Measurements from ENCODE around the gene ARAP3.

ARAP3 gene

GRCh38 chr5:141672841-141673813 lies 8.9 kb downstream of the ARAP3 start:
- in situ Hi-C loops (cut with MboI; ENCODE audit: low sequenced_read_pairs) = no loop called here

- in situ Hi-C loops (cut with MboI; ENCODE audit: low sequenced_read_pairs) = no loop called here
Observed at GRCh38 chr5:141672071-141672840, 9.8 kb downstream of the ARAP3 start.

GRCh38 chr5:141669520-141669919 lies 12.5 kb downstream of the ARAP3 start:
- in situ Hi-C loops (cut with MboI; ENCODE audit: low sequenced_read_pairs) = no loop called here

- in situ Hi-C loops (cut with MboI; ENCODE audit: low sequenced_read_pairs) = no loop called here
Observed at GRCh38 chr5:141668601-141669265, 13.3 kb downstream of the ARAP3 start.

GRCh38 chr5:141665995-141666940 lies 15.8 kb downstream of the ARAP3 start:
- in situ Hi-C loops (cut with MboI; ENCODE audit: low sequenced_read_pairs) = no loop called here

GRCh38 chr5:141664733-141665461 lies 17.1 kb downstream of the ARAP3 start:
- in situ Hi-C loops (cut with MboI; ENCODE audit: low sequenced_read_pairs) = no loop called here

- in situ Hi-C loops (cut with MboI; ENCODE audit: low sequenced_read_pairs) = no loop called here
Observed at GRCh38 chr5:141663506-141663905, 18.5 kb downstream of the ARAP3 start.

GRCh38 chr5:141662028-141662427 lies 20.0 kb downstream of the ARAP3 start:
- in situ Hi-C loops (cut with MboI; ENCODE audit: low sequenced_read_pairs) = no loop called here

- in situ Hi-C loops (cut with MboI; ENCODE audit: low sequenced_read_pairs) = no loop called here
Observed at GRCh38 chr5:141657937-141658545, 24.0 kb downstream of the ARAP3 start.

- in situ Hi-C loops (cut with MboI; ENCODE audit: low sequenced_read_pairs) = no loop called here
Observed at GRCh38 chr5:141657404-141657803, 24.6 kb downstream of the ARAP3 start.

GRCh38 chr5:141656396-141656795 lies 25.6 kb downstream of the ARAP3 start:
- in situ Hi-C loops (cut with MboI; ENCODE audit: low sequenced_read_pairs) = no loop called here

GRCh38 chr5:141655020-141655419 lies 27.0 kb downstream of the ARAP3 start:
- in situ Hi-C loops (cut with MboI; ENCODE audit: low sequenced_read_pairs) = no loop called here

- in situ Hi-C loops (cut with MboI; ENCODE audit: low sequenced_read_pairs) = no loop called here
Observed at GRCh38 chr5:141654298-141654697, 27.7 kb downstream of the ARAP3 start.

- in situ Hi-C loops (cut with MboI; ENCODE audit: low sequenced_read_pairs) = no loop called here
Observed at GRCh38 chr5:141651728-141652105, 30.3 kb downstream of the ARAP3 start.

- in situ Hi-C loops (cut with MboI; ENCODE audit: low sequenced_read_pairs) = no loop called here
Observed at GRCh38 chr5:141650851-141651727, 30.9 kb downstream of the ARAP3 start, which contains the start of gene FCHSD1. Gene FCHSD1, minus strand, starts transcription at chr5:141651418. Its CDS starts 50 bp downstream, at chr5:141651368.

GRCh38 chr5:141649972-141650371 lies 32.1 kb downstream of the ARAP3 start:
- in situ Hi-C loops (cut with MboI; ENCODE audit: low sequenced_read_pairs) = no loop called here

GRCh38 chr5:141649056-141649688 lies 32.9 kb downstream of the ARAP3 start:
- in situ Hi-C loops (cut with MboI; ENCODE audit: low sequenced_read_pairs) = no loop called here

- in situ Hi-C loops (cut with MboI; ENCODE audit: low sequenced_read_pairs) = no loop called here
Observed at GRCh38 chr5:141647851-141648250, 34.2 kb downstream of the ARAP3 start.

Measured in hTERT RPE-1 (cell line).